DMS53 treated with DMSO at 0.1 percent for 48 hours (cell line): ENCODE data around the gene TLX2.

Experiments used
- DNase-seq: peaks from one replicate; lab custom pipeline; 2025; ENCODE audit not compliant: unreplicated experiment; lab: John Stamatoyannopoulos, UW

The TLX2 gene

DNA sequence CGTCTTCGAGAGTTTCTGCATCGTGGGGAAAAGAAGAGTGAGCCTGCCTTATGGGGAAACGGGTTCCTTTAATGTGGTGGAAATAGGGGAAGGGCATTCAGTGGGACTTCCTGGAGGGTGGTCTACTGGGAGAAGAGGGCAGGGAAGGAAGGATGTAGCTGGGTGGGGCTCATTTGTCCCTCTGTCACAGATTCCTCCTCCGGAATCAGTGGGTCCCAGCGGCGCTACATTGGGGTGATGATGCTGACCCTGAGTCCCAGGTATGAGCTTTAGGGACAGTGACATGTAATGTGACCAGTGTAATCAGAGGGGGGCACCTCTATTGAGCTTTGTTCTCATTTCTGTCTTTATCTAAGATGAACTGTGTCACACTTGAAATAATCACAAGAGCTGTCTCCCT lies 17.4 kb downstream of the TLX2 start:
- no peak for DNase-seq

DNA sequence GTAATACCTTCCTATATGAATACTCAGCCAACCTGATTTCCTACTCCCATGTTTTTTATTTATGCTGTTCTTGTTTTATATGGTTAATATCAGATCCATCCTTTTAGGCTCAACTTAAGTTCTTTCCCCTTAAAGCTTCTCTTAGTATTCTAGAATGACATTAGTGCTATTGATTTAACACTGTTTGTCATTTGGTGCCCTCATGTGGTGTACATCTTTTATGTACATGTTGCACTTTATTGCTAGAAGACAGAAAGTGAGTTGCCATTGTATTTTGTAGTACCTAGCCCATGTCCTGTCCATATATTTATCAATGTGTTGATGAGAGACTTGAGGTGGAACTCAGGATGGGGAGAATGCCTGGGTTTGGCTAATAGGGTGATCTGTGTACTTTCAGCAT lies 18.0 kb downstream of the TLX2 start:
- DNase-seq, result peak; percentile 32

DNA sequence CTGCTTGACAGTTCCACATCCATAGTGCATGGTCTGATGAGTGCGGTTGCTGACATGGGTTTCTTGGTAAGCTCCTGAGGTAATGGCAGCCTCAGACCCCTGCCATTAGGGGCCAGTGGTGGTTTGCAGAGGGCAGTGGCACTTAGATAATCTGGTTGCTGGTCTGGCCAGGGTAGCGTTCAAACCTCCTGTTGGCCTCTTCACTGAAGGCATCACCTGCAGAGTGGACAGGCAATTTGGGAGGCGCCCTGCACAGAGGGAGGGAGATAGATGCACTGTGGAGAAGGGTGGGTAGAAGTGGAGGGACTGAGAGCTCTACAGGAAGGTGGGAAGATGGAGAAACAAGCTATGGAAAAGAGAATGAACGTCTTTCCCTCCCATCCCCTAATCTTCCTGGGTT lies 19.2 kb downstream of the TLX2 start:
- no peak for DNase-seq

DNA sequence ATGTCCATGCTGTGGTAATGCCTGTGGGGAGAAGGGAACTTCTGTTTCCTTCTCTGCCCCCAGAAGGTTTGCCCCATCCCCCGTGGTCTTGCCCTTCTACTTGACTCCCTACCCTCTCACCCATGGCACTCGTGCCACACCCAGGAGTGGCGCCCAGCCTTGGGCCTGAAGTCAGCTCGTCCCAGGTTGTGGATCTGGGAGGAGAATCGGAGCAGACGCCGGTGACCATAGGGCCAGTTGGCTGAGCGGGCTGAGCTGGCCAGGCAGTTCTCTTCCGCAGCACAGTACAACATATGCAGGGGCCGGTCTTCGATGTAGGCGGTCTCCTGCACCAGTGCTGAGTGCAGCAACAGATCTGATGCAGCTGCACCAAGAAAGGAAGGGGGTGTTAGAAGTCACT lies 20.2 kb downstream of the TLX2 start:
- no peak for DNase-seq

GRCh38 chr2:74535440-74535965 lies 21.3 kb downstream of the TLX2 start:
- DNase-seq, result no peak

DNA sequence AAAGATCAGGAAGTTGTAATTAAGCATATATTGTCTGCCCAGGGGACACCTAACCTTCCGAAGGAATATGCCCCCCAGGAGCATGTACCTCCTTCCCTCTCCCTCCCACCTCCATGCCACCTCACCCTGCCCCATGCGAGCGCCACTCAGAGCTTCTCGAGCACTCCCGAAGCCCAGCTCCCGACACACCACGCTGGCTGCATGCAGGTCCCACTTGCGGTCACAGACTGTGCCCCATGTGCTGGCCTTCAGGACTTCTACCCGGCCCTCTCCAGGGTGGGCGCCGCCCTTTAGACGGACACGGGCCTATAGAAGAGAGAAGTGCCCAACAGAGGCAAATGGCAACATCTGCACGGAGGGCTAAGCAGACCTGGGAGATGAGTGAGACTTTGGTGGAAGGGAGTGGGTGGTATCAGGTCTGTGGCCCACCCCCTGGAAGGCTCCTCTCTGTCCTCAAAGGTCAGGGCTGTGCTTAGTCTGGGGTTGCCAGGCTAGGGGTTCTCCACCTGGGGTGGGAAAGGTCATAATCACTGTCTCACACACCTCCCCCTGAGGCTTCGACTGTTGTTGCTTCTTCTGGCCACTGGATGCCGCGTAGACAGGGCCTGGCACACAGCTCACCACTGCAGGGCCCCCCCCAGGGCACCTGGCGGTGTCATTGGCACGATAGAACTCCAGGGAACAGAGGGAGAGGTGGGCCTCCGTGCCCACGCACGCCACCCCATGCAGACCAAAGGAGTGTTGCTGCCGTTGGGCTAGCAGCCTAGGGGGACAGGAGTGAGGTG lies 22.1 kb downstream of the TLX2 start:
- no peak for DNase-seq

- no peak for DNase-seq
These were observed 22.9 kb downstream of the TLX2 start for GRCh38 chr2:74537140-74537539.

DNA sequence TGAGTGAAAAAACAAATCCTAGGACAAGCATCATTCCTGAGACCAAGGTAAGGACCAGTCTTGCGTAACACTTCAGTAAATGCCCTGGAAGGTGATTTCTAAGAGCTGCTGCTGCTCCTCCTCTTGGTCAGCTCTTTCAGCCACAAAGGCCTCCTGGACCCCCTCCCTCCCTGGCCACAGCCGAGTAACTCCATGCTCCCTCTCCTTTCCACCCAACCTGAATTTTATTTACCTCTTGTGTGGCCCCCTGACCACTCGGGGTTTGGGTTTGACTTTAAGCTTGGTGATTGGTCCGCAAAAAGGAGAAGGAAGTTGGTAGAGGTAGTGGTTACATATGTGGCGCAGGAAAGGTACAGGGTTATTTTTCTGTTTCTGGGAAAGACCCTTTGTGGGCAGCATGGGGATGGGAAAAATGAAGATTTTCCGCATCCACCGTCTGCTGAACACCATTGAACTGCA lies 24.7 kb downstream of the TLX2 start:
- no peak for DNase-seq

GRCh38 chr2:74540291-74540690 lies 26.0 kb downstream of the TLX2 start:
- DNase-seq, result no peak

DNA sequence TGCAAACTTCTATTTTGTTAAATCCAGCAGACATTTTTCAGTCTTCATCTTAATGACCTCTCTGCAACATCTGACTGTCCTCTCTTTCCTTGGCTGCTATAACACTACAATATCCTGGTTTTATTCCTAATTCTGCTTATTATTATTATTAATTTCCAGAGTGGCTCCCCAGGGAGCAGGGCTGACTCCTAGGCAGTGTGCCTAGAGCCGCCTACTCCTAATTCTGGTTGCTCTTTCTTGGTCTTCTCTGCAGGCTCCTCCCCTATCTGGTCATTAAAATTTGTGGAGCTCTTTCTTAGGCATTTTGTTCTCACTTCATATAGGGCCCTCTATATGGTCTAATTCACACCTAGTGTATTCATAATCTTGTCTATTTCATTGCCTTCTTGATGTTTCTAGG lies 28.7 kb downstream of the TLX2 start:
- DNase-seq, result no peak

DNA sequence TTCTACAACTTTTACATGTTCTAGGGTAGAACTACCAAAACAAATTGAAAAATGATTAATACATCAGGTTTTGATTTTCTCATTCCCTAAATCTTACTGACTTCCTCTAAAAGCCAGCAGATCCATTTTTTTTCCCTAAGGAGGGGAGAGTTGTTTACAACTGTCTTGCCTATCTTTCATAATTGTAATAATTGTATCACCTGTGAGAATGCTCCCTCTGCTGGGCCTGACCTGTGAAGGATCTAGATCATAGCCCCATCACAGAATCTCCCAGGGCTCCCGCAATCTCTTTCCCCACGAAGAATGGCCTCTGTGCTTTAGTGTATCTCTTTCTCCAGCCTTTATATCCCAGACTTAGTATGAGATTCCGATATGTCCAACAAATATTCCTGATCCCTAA lies 30.4 kb downstream of the TLX2 start:
- peak; percentile 13 for DNase-seq

DNA sequence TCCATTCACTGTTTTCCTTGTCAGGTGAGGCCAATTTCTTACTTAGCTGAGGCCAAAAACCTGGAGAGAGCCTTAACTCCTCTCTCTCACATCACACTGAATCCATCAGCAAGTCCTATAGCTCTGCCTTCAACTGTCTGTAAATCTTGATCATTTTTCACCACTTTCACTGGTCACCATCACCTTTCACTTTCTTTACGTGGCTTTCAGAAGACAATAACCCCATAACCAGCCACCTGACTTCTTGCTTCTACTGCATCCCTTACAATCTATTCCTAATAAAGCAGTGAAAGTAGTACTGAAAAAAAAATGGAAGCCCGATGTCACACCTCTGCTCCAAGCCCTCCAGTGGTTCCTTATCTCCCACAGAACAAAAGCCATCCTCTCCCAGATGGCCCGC lies 31.8 kb downstream of the TLX2 start:
- no peak for DNase-seq

DNA sequence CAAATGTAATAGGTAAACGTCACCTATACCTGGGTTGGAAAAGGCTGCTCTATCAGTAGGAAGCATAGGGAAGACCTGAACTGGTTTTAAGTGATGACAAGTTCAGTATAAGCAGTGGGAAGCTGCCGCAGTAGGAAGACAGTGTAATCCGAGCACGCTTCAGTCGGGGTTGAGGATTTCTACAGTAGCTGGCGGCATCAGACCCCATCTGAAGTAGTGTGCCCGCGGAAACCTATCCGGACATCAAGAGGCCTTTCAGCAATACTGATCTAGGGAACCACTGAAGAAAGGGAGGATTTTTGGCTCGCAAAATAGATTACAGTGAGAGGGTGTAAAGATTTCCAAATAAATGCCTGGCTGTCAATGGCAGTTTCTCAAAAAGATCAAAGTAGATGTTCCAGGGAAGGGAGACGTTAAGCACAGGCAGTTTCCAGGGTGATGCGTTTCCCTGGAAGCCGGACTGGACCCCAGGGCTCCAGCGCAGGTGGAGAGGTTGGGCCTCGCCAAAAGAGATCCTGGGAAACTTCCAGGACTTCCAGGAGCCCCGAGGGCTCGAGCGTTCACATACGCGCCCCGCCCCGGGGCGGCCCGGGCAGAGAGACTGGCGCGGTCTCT lies 34.1 kb downstream of the TLX2 start:
- DNase-seq, result no peak

GRCh38 chr2:74548900-74549826 lies 34.9 kb downstream of the TLX2 start:
- peak; percentile 35 for DNase-seq

DNA sequence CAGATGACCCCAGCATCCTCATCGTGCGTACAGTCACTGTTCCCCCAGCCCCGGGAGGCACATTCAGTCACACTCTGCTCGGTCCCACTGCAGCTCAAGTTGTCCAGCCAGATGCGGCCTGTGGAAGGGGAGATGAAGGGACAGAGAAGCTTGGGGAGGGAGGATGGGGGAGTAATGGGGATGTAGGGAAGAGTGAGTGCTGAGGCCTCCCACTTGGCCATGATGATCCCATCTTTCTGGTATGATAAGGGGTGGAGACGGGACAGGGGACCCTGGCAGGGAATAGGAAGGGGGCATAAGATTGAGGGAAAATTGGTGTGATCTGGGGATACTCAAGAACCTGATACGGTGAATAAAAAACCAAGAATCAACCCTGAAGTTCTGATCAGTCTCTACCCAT lies 36.0 kb downstream of the TLX2 start:
- DNase-seq, result no peak

DNA sequence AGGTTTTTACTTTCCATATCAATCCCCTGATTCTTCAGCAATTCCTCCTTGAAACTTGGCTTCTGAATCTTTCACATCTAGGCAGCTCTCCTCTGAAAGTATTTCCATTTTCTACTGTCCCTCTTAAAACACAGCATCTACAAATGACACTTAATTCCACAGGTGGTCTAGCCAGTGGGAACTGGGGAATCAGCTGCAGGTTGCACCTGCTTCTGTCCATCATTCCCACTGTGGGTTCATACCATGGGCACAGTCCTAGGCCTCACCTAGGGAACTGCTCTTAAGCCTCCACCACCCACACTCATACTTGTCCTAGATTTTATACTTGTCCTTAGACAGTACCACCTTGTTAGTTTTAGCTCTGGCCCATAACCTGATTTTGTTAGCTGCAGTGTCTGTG lies 37.3 kb downstream of the TLX2 start:
- no peak for DNase-seq

DNA sequence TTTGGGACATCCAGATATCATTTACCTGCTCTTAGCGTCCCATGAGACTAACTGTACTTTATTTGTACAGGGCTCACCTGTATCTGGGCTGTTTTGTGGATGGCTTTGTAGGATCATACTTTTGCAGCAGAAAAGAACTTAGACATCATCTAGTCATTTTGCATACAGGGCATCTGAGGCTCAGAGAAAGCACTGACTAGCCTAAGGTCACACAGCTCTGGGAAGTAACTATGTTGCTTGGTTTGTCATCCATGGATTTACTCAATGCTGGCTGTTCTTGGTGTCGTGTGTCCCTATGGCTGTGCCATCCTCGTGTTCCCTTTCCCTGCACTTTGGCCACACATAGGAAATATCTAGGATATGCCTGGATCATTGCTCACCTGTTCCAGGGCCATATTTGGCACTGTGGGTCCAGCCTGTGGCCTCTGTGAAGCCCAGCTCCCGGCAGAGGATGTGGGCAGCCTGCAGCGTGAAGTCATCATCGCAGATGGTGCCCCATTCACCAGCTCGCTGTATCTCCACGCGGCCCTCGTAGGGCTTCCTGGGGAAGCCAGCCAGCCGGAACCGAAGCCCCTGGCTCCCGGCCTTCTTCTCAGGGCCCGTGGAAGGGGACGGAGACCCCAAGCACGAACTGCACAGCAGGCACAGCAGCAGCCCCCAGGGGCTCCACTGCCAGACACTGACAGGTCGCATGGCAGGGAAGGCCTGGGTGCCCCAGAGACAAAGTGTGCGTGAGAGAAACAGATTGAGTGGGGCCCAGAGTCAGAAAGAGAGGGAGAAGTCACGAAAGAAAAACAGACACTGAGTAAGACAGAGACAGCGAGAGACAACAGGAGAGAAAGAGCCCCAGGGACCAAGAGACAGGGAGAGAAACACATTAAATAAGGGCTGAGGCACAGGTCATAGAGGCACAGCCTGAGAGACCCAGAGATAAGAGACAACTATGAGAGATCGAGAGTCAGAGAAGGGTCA lies 38.0 kb downstream of the TLX2 start:
- DNase-seq, result no peak

DNA sequence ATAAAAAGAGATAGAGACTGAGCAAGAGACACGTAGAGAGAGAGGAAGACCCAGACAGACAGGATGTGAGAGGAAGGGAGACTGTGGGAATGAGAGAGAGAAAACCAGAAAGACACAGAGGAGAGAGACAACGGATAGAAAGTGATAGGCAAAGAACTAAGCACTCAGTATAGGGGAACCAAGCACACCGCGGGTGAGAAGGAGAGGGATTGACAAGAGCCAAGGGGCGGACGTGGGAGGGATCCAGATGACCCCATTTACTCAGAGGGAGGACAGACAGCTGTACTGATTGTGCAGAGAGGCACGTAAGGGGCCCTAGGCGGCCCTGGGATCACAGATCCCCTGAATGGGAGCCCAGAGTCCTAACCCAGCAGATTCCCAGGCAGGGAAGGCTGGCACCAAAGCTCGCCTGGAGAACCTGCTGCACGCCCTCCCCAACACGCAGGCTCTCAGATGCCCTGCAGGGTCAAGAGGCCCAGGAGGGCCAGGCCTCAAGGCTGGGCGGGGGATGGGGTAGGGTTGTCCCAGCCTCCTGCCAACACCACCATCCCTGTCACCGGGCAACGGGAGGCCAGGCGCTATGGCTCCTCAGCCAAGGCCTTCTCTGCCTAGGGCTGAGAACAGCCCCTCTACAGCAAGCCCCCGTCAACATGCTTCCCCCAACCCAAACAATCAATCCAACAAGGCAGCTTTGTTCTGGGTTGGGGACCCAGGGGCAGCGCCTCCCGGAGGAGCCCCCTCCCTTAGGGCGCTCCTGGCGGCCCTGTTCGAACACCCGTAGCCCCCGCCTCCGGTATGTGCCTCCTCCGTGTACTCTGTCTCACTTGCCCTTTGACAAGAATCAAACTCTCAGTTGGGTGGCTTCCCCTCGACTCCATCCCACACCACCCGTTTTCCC lies 38.9 kb downstream of the TLX2 start:
- DNase-seq, result no peak
